GM20431 (cell line): ENCODE measurements around the gene RBM4B.
"Not testable (repeated sequence)": the region's sequence is repeated elsewhere in the genome, so short reads cannot be mapped to it uniquely, and the experiment has no call there.

ENCODE experiments used
- in situ Hi-C: fragments of 300-500 bp; cut with MseI, MboI; formaldehyde crosslinking; loops from one replicate; pipeline ENCODE4 v1.15.0; 2020; ENCODE audit warnings: low sequenced_read_pairs; ENCODE audit not compliant: unreplicated experiment

The RBM4B gene

DNA sequence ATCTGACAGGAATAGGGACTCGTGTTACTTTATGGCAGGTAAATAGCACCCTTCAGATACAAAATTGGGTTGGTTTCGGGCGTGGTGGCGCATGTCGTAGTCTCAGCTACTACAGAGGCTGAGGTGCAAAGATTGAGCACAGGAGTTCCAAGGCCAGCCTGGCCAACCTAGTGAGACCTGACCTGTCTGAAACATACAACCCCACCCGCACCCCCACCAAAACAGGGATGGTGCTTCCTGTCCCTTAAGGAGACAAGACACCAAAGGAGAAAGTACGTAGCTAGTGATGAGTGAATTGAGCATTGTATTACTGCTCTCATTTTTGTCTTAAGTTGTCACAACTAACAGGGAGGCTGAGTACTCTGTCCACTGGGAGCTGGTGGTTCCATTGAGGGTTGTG lies 25.0 kb downstream of the RBM4B start:
- in situ Hi-C loops = no loop called here

DNA sequence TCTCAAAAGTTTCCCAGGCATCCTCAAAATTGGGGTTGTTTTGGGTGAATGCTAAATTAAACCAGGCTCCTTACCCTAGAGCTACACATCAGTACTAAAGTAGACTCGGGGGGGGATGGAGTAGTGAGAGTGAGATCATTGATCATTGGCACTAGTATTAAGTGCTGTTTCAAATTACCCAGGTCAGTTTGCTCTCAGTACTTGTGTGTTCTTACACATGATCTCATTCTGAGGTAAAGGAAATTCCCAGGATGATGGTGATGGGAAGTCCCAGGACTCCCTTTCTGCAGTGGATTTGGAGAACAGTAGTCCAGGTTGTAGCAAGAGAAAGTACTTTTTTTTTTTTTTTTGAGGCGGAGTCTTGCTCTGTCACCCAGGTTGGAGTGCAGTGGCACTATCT lies 26.7 kb downstream of the RBM4B start:
- in situ Hi-C loops = no loop called here

DNA sequence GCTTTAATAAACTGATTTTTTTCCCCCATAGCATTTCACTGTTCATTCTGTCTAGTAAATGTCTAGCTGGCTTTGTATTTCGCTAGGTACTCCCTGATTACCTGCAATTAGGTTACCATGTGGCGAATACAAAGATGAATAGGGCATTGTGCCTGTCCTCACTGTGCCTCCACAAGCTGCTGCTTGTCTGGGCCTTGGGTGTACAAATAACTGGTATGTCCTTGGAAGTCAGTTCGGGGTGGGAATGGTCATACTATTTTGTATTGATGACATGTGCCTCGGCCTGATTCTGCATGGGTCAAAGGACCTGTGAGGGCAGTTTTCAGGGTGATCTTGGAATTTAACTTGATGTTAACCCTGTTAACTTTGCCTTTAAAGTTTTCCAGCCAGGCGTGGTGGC lies 27.8 kb downstream of the RBM4B start:
- in situ Hi-C loops = no loop called here

DNA sequence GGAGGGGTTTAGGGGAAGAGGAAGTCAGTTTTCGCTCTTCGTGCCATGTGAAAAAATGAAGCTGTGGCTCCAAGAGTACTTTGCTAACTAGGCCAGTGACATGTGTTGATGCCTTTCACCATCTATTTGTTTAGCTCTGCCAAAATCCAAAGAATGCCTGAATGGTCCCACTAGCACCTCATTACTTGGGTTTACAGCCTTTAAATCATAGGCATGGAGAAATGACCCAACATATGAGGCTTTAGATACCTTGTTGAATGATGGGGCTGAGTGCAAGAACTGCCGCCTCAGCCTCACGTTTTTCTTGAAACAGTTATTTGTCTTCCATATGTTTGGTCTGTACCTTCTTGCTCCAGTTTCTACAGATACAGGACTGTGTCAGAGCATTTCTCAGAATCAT lies 30.9 kb downstream of the RBM4B start:
- in situ Hi-C loops = no loop called here

DNA sequence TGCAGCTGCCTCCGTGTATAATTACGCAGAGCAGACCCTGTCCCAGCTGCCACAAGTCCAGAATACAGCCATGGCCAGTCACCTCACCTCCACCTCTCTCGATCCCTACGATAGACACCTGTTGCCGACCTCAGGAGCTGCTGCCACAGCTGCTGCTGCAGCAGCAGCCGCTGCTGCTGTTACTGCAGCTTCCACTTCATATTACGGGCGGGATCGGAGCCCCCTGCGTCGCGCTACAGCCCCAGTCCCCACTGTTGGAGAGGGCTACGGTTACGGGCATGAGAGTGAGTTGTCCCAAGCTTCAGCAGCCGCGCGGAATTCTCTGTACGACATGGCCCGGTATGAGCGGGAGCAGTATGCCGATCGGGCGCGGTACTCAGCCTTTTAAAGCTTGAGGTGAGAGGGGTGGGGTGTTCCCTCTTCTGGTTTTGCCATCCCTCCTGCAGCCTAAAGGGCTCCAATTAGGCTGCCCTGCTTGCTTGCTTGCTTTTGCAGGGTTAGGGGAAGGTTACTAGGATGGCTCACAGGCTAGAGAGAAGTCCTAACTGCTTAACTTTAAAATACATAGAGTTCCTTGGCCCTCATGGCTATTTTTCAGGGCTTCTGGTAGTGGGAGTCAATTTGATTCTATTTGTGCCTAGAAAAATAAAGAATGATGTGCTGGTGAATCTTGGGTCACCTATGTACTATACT lies 33.8 kb downstream of the RBM4B start:
- in situ Hi-C loops = no loop called here

DNA sequence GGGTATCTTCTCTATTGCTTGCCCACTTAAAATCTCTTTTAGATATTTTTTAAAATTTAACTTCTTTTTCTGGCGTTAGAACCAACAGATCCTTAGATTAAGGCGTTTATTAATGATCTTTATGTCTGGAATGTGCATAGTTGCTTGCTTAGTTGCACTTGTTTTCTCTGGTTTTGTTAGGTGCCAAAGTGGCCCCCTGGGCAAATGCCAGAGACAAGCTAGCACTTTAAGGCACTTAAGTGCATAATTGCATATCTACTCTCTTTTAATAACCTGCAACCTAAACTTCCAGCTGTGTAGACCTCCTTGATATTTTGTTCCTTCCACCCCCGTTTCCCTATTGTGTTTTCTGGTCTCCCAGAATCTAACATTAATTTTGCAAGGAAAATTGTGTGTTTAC lies 35.9 kb downstream of the RBM4B start:
- in situ Hi-C loops = no loop called here

DNA sequence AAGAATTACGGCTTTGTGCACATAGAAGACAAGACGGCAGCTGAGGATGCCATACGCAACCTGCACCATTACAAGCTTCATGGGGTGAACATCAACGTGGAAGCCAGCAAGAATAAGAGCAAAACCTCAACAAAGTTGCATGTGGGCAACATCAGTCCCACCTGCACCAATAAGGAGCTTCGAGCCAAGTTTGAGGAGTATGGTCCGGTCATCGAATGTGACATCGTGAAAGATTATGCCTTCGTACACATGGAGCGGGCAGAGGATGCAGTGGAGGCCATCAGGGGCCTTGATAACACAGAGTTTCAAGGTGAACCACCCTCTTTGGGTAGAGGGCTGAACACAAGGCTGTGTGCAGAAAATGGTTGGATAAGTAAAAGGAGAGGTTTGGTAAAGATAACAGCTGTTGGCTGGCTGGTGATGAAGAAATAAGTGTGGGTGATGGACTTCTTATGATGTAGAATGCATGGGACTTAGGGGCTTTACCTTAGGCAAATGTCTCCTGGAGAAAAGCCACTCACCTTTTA lies 37.8 kb downstream of the RBM4B start:
- in situ Hi-C loops = not testable (repeated sequence)

DNA sequence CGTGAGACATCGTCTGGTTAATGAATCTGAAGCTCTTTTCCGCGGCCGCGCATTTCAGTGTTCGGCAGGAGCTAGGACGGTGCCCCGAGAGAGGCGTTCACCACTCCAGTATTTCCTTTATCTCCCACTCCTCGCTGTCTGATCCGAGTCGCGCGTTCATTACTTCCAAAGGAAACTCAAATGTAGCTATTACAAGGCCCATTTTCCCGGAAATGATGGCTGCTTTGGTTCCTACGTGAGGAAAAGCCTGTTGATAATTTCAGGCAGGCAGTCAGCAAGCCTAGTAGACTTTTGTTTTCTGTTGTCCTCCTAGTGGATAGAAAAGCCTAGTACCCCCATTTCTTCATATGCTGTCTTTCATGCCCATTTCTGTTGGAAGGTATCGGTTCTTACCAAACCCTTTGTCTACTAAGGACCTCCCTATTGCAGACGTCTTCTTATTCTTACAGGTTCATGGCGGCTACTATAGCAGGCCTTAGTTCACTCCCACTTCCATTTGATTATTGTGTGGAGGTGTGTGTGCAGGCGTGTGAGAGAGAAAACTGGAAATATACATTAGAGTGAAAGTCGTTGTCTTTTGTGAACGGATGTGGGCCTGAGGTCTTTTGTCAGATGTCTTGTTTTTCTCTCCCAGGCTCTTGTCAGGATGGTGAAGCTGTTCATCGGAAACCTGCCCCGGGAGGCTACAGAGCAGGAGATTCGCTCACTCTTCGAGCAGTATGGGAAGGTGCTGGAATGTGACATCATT lies 38.4 kb downstream of the RBM4B start:
- in situ Hi-C loops = no loop called here

DNA sequence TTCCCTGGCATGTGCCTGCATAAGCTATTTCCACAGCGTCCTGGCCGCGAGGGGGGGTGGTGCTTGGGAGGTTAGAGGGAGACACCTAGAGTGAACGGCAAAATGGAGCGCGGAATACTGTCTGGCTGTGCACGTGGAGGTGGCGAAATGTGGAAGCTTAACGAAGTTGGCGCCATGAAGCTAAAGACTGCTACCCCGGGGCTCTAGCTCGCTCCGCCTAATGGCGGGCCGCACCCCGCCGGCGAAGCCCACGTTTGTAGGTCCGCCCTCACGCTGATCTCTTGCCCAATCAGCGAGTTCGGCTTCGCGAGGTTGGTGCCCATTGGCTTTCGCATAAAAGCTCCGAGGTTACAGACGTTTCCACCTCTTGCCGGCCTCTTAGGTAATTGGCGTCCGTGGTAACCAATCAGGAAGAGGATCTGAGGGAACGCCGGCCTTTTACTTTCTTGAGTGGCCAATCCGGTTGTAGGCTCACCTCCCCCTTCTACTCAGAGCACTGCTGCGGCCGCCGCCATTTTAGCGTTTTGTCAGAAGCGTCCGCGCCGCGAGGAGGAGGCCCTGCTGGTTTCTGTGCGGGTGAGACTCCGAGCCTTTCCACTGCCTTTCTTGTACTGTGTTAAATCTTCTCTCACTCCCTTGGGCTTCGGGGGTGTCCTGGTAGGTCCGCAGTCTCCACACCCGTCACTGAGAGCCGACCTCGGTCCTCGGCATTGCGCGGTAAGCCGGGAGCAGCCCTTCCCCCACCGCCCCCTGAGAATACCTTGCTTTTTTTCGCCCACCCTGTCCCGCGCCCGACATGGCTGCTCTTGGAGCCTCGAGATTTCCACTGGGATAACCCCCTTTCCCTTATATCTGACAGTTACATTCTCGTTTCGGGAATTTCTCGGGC lies 39.3 kb downstream of the RBM4B start, which contains the start of gene RBM4:
Gene RBM4, plus strand, starts transcription at position 527 of the 889 bp plus-strand sequence. CDS start 1,009 bp downstream, outside the sequence.
- in situ Hi-C loops = no loop called here

DNA sequence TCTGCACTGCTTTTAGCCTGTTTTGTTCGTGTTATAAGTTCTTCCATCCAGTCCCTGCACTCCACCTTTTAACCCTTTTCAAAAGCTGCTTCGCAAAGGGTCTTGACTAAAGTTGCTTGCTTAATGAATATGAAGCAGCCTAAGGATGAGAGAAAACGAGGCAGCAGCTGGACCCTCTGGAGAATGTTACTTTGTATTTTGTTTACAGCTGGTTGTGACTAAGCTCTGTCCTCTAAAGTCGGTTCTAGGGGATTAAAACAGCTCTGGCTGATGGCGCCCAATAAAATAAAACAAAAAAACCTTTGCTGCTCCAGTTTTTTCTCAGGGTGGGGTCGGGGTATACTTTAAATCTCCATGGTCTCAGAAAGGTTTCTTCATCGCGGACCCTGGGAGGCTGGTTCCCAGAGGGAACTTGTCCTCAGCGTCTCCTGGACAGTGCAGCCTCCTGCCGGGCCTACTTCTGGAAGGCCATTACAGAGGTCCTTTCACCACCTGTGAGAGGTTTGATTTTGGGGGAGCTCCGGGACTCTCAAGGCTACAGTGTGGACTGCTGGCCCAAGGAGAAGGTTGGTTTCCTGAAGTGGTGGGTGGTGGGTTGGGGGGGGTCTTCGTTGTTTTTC lies 40.0 kb downstream of the RBM4B start:
- in situ Hi-C loops = no loop called here

DNA sequence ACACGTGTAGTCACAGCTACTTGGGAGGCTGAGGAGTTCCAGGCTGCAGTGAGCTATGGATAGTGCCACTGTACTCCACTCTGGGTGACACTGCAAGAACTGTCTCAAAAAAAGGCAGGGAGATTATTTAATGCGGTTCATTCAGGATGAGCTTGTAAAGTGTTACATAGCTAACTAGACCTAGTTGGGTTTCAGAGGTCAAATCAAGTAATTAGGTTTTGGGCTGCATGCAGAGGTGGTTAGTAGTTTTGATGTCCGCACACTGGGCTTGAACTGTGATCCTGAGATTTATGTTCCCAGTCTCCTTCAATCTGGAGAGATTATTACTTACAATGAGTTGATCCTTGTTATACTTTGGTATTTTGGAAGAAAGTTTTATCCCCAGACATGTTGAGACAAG lies 41.3 kb downstream of the RBM4B start:
- in situ Hi-C loops = no loop called here

DNA sequence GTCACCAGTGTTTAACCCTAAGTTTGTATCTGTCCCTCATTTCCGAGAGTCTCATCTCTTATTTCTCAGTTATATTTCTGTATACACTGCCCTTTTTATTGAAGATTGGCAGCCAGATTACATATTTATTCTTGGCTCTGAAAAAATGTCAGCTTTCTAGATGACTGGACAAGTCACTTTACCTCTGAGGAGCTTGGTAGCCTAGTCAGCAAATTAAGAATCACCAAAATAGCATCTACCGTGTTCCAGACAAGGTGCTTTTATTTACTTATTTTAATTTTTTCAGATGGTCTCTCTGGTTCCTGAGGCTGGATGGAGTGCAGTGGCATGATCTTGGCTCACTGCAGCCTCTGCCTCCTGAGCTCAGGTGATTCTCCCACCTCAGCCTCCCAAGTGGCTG lies 44.7 kb downstream of the RBM4B start:
- in situ Hi-C loops = no loop called here

DNA sequence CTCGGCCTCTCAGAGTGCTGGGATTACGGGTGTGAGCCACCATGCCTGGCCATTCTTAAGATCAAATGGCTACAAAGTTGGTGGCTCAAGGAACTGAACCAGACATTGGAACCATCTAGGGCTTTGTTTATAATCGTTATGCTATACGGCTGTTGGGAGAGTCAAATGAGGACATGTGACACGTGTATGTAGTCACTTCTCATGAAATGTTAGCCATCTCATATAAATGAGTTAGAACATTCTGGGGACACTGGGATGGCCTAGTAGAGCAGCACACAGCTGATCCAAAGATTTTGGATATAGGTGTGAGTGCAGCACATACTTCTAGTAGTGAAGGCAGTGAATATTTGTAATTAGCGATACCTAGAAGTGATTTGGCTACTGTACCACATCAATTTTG lies 45.8 kb downstream of the RBM4B start:
- in situ Hi-C loops = no loop called here

DNA sequence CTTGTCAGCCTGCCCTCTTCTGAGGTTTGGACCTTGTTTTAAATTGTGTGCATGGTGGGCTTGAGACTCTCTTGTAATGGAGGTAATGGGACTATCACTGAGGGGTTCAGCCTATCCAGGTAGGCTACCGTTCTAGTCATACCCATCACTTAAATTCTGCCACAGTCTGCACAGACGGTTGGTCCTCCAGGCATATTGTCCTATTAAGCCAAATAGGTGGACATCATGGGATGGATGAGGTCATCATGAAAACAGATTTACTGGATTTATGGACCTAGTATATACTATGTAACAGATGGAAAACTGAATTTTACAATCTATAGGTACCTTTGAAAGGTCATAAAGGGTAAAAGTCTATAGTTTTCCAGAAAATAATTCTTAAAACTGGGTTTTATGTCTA lies 48.3 kb downstream of the RBM4B start:
- in situ Hi-C loops = no loop called here

DNA sequence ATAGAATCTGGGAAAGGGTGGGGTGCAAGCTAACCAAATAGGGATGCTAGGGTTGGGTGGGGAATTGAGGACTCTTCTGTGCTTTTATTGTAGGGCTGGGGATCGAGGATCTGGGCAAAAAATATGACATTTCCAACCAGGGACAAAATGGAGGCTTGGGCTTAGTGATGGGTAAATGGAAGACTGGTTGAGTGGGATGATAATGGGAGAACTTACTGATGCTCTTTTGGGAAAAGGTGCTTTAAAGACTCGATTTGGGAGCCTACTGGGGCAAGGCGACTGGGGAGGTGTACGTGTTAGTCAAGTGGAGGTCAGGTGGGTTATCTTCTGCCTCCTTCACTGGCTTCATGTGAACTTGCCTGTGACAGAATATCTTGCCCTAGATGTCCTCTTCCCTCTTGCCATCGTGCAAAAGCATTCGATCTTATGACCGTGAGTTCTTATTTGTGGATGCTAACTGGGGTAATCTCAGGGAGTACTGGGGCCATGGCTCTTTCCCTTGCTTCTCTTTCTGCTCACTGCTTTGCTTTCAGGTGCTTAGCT lies 49.6 kb downstream of the RBM4B start:
- in situ Hi-C loops = no loop called here

DNA sequence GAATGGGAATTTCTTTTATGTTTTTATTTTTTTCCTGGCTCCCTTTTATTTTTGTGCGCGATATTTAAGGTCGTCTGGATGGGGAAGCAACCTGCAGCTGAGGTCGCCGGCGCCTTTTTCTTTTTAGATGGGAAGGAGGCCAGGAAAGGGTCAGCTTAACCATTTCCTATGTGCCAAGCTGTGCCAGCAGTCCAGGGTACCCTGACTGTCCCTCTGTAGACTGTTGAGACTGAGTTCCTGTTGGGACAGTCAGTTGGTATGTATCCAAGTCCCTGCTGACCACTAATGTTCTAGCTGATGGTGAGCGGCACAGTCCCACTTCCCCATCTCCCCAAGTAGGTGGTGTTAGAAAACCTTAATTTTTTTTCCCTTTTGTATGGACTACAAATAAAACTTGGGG lies 50.8 kb downstream of the RBM4B start:
- in situ Hi-C loops = no loop called here

DNA sequence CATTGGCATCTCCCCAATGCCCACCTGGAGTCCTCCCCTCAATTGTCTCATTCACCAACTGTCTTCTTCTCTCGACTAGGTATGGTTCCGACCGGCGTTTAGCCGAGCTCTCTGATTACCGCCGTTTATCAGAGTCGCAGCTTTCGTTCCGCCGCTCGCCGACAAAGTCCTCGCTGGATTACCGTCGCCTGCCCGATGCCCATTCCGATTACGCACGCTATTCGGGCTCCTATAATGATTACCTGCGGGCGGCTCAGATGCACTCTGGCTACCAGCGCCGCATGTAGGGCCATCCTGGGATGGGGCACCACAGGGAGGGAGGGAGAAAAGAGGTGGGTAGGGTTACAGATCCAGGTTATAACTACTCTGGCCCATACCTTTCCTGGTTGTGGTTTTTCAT lies 51.3 kb downstream of the RBM4B start:
- in situ Hi-C loops = no loop called here

DNA sequence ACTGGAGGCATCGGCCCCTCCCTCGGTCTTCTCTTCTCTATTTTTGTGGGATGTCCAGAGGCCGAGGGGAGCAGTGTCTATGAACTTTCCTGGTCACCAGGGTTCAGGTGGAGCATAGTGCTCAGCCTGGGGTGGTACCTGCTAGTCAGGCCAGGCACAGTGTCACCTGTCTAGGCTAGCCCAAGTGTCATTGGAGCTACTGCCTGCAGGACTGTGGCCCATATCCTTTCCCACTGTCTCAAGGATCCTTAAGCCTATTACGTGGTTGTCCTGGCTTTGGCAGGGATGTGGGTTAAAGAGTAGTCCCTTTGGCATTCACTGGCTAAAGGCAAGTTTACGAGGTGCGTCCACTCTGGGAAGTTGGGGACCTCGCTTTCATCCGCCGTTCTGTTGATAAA lies 51.9 kb downstream of the RBM4B start:
- in situ Hi-C loops = no loop called here

DNA sequence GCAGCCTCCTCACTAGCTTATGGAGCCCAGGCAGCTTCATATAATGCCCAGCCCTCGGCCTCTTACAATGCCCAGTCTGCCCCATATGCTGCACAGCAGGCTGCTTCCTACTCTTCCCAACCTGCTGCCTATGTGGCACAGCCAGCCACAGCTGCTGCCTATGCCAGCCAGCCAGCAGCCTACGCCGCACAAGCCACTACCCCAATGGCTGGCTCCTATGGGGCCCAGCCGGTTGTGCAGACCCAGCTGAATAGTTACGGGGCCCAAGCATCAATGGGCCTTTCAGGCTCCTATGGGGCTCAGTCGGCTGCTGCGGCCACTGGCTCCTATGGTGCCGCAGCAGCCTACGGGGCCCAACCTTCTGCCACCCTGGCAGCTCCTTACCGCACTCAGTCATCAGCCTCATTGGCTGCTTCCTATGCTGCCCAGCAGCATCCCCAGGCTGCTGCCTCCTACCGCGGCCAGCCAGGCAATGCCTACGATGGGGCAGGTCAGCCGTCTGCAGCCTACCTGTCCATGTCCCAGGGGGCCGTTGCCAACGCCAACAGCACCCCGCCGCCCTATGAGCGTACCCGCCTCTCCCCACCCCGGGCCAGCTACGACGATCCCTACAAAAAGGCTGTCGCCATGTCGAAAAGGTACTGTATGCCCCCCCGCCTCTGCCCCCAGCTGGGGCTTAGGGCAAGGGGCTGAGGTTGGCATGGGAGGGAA lies 52.5 kb downstream of the RBM4B start:
- in situ Hi-C loops = no loop called here
